HG02642 (cell line): ENCODE data around the gene DECR2.

Experiments used
- ATAC-seq: cut with Tn5 transposase; IDR thresholded peaks from one replicate; pipeline ENCODE4 v1.9.1; 2021; ENCODE audit warnings: mild to moderate bottlenecking; ENCODE audit not compliant: unreplicated experiment, poor library complexity

The DECR2 gene

GRCh38 chr16:427250-427649, 25.6 kb downstream of the DECR2 start:
- no peak for ATAC-seq

GRCh38 chr16:430904-431303, 29.2 kb downstream of the DECR2 start:
- no peak for ATAC-seq

GRCh38 chr16:440627-441026, 38.9 kb downstream of the DECR2 start:
- ATAC-seq, result no peak

GRCh38 chr16:441447-441846, 39.8 kb downstream of the DECR2 start:
- no peak for ATAC-seq

GRCh38 chr16:442976-443375, 41.3 kb downstream of the DECR2 start:
- ATAC-seq, result no peak

- ATAC-seq, result no peak
Observed at GRCh38 chr16:444027-444426, 42.3 kb downstream of the DECR2 start.

GRCh38 chr16:445566-445965, 43.9 kb downstream of the DECR2 start:
- ATAC-seq, result no peak

GRCh38 chr16:450385-450784, 48.7 kb downstream of the DECR2 start:
- ATAC-seq, result no peak

GRCh38 chr16:450785-451512, 49.3 kb downstream of the DECR2 start:
- ATAC-seq, result no peak

GRCh38 chr16:454397-454940, 52.8 kb downstream of the DECR2 start:
- ATAC-seq, result no peak

- ATAC-seq, result no peak
Observed at GRCh38 chr16:455453-455852, 53.8 kb downstream of the DECR2 start.

- no peak for ATAC-seq
Observed at GRCh38 chr16:456891-457483, 55.3 kb downstream of the DECR2 start.

GRCh38 chr16:457732-458400, 56.2 kb downstream of the DECR2 start:
- no peak for ATAC-seq

- no peak for ATAC-seq
Observed at GRCh38 chr16:459761-460160, 58.1 kb downstream of the DECR2 start.

GRCh38 chr16:460787-461186, 59.1 kb downstream of the DECR2 start:
- no peak for ATAC-seq
